Cerebellar nuclear complex (tissue), 1 donor: ENCODE results near the gene TMCO4.
"Not testable (repeated sequence)": the region's sequence is repeated elsewhere in the genome, so short reads cannot be mapped to it uniquely, and the experiment has no call there.

Experiments used
- DNase-seq, 2 experiments: peaks; one replicate each; lab custom pipeline; 2025; lab: John Stamatoyannopoulos, UW

Gene TMCO4

DNA sequence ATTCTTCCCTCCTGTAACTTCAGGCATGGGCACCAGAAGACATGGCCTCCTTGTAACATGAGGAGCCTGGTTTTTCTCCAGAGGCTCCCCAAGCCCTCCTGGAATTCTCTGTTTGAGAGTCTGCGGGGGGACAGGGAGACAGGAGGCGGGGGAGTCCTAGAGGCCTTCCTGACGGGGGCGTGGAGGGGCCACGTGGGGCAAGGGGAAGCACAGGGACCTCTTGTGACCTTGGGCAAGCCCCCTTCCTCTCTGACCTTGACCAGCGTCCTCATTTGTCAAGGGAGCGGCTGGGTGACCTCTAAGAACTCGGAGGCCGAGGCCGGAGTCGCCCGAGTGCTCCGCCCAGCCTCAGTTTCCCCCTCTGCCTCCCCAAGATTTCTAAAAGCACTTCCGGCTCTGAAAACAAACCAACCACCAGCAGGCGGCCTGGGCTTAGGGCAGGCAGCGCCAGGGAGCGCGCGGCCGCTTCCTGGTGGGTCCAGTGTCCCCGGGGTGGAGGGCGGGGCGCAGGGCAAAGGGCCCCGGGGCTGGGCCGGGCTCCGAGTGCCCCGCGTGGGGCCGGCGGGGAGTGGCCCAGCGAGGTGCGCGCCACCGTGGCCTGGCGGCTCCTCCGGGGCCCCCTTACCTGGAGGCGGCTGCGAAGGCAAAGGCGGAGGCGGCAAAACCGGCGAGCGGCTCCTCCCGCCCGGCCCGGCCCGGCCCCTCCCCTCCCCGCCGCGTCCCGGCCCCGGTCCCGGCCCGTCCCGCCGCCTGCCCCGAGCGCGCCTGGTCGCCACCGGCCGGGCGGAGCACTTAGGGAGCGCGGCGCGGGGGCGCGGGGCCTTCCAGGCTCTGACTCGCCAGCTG, at the start of gene TMCO4:
Gene TMCO4, minus strand, starts transcription at position 687 of the 846 bp plus-strand sequence. CDS start 19,158 bp downstream, outside the sequence.
- no peak for DNase-seq

DNA sequence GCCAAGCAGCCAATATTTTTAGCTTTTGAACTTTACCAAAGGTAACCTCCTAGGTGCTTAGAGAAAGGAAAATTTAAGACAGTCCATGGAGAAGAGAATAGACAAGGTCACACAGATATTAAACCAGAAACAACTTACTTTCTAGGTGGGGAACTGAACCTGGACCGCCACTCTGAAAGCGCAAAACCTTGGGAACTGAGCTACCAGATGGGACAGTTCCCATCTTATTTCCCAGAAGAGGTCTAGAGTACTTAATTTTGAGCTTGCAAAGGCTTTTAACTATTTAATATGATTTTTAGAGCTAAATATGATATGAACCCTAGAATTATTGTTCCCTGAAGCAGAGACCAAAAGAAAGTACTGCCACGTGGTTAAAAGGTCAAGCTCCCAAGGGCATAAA, 49.6 kb upstream of the TMCO4 start:
- not testable (repeated sequence) for DNase-seq

- not testable (repeated sequence) for DNase-seq
Measured at GRCh38 chr1:19847334-19847733, 47.6 kb upstream of the TMCO4 start.

DNA sequence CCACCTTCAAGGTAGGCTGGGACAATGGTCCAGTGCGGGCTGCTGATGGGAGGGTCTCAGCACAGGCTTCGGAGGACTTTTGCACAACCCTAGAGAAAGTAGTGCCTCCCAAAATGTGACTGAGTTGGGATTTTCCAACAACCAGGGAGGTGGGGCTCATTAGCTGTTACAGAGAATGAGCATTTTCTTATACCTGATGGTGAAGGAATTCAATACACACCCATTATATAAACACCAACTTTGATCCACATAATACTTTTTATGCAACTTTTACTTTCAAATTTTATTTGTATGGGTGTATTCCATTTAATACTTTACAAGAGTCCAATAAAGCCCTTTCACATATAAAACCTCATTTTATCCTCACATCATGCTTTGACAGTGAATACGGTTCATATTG, 46.6 kb upstream of the TMCO4 start:
- DNase-seq = no peak

- DNase-seq = no peak
Measured at GRCh38 chr1:19845555-19845954, 45.8 kb upstream of the TMCO4 start.

GRCh38 chr1:19844731-19845495, 45.2 kb upstream of the TMCO4 start:
- DNase-seq = no peak

DNA sequence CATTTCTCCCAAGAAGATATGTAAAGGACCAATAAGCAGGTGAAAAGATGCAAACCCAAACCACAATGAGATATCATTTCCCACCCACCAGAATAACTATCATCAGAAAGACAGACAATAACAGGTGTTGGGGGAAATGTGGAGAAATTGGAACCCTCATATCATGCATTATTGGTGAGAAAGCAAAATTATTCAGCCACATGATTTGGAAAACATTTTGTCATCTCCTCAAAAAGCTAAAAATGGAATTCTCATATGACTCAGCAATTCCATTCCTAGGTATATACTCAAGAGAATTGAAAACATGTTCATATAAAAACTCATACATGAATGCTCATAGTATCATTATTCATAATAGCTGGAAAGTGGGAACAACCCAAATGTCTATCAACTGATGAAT, 40.5 kb upstream of the TMCO4 start:
- DNase-seq = no peak

GRCh38 chr1:19837866-19838265, 38.1 kb upstream of the TMCO4 start:
- no peak for DNase-seq

- DNase-seq = no peak
Measured at GRCh38 chr1:19835578-19835977, 35.9 kb upstream of the TMCO4 start.

- no peak for DNase-seq
Measured at GRCh38 chr1:19831441-19831840, 31.7 kb upstream of the TMCO4 start.

- no peak for DNase-seq
Measured at GRCh38 chr1:19828546-19828945, 28.8 kb upstream of the TMCO4 start.

DNA sequence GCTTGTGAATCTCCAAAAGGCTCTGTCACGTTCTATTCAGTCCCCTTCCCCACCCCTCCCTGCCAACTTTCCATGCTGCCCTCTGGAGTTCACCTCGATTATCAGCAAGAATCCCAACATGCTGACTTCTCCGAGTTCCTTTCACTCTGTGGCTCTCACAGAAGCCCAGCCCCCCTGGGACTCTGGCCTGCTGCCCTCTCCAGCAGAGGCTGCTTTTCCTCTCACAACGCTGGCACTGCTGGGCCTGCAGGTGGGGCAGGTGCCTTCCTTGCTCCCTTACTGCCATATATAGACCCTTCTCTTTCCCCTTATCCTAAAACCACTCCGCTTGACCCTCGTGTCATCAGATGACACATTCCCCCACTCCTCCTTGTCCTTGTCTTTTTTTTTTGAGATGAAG, 25.6 kb upstream of the TMCO4 start:
- DNase-seq = no peak

GRCh38 chr1:19824541-19824940, 24.8 kb upstream of the TMCO4 start:
- no peak for DNase-seq

DNA sequence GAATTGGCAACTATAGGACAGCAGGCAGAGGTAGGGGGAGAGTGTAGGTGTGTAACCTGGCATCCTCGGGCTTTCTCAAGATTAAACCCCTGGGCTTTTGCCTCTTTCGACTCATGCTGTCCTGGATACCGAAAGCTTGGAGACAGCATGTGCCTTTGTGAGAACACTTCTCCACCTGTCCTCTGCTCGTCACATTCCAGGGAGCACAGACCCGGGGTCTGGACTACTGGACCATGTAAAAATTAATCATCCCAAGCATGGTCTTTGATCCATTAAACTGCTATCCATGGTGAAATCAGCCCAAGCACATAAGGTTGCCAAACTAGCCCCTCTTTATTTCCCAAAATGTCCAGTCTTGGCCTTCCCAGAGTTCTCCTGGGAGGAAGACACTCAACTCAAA, 24.3 kb upstream of the TMCO4 start:
- no peak for DNase-seq

DNA sequence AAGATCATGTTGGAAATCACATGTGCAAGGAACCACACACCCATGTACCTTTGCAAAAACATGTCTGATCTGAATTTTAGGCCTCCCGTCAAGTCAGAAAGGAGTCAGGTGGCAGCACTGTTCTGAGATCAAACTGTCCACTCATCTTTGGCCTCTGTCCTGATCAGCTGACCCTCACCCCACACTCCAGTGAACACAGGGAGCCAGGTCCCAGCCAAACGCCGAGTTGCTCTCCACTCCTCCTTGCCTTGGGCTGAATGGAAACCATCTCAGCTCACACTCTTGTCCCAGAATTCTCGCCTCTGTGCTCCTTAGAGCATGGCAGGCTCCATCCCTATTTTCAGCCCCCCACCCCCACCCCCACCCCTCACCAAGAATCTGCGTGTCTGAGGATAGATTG, 20.0 kb upstream of the TMCO4 start:
- no peak for DNase-seq

- DNase-seq = no peak
Measured at GRCh38 chr1:19818324-19818723, 18.6 kb upstream of the TMCO4 start.

- no peak for DNase-seq
Measured at GRCh38 chr1:19817160-19817559, 17.4 kb upstream of the TMCO4 start.

- DNase-seq = not testable (repeated sequence)
Measured at GRCh38 chr1:19816737-19817086, 17.0 kb upstream of the TMCO4 start.

- DNase-seq = no peak
Measured at GRCh38 chr1:19815801-19816736, 16.4 kb upstream of the TMCO4 start.

GRCh38 chr1:19814681-19815503, 15.2 kb upstream of the TMCO4 start, which contains the start of gene RNF186:
TSS of gene RNF186 (minus strand) at chr1:19815283. CDS start at chr1:19815101, 182 bp downstream.
- no peak for DNase-seq

GRCh38 chr1:19814244-19814661, 14.5 kb upstream of the TMCO4 start:
- DNase-seq = no peak
